Keratinocyte (primary cell): ENCODE data around the gene OR52N1.

Experiments used
- CTCF ChIP-seq, 3 experiments: IDR thresholded peaks in 1 of 3; conservative IDR thresholded peaks in 1 of 3; optimal IDR thresholded peaks in 1 of 3; 2 replicates in 2 of 3; 3 replicates in 1 of 3; pipeline versions ENCODE3 to v1.5.1; 2011; ENCODE audit warnings: low read length in 3 of 3, mild to moderate bottlenecking in 3 of 3, moderate library complexity in 2 of 3, control low read depth in 1 of 3, inconsistent platforms in 1 of 3; ENCODE audit not compliant: insufficient read depth in 2 of 3; ENCODE audit errors: extremely low read depth in 1 of 3
- EZH2 ChIP-seq: IDR thresholded peaks from one replicate; pipeline ENCODE4 v1.6.1; 2012; ENCODE audit warnings: inconsistent platforms, mild to moderate bottlenecking, low read length, moderate library complexity

DNA sequence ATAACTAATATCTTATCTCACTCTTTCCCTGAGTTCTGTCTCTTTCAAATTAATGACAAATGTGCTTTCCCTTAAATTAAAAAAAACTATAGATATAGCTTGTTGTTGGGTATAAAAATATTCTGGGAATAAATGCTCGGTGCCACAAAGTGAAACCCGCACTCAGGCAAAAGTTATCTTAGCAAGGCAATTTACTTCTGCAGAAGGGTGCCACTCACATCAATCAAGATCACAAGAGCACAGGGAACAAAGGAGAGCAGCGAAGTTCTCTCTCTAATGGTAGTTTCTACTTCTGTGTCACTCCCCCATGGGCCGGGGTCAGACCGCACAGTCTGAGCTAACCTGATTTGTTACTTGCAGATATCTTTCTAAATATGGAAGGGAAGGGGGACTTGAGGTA, 12.9 kb upstream of the OR52N1 start:
- TF ChIP-seq EZH2 (no peak), CTCF (optimal IDR thresholded peaks at IDR 0.05 in 1 of 3, IDR thresholded peaks at IDR 0.05 in 1 of 3, conservative IDR thresholded peaks at IDR 0.05 in 1 of 3; ENCODE audit: extremely low read depth in 1 of 3, insufficient read depth in 2 of 3, low read length in 3 of 3) (no peak)
